Esophagus muscularis mucosa (tissue), 4 donors: ENCODE measurements around the gene KPNA5. TPM values are rescaled to one million over a fixed set of nuclear protein-coding genes. Genes with fewer than 3 reads are reported as not detected.
"Not testable (repeated sequence)": the region's sequence is repeated elsewhere in the genome, so short reads cannot be mapped to it uniquely, and the experiment has no call there.

Source experiments
- DNase-seq: peaks from one replicate; pipeline ENCODE4 v3.0.0-alpha.2; 2017; ENCODE audit errors: extremely low spot score
- H3K27ac ChIP-seq, 4 donors: fragments of 200-600 bp; sonication (generic); replicated peaks in 1 of 4; 1 replicate in 3 of 4; 2 replicates in 1 of 4; pipeline ENCODE4 v1.5.1; 2016 to 2019; ENCODE audit warnings: mild to moderate bottlenecking in 1 of 4
- H3K27me3 ChIP-seq, 4 donors: fragments of 200-600 bp; sonication (generic); one replicate each; pipeline versions ENCODE4 v1.5.1 to v1.6.0; 2016 to 2019
- H3K36me3 ChIP-seq, 4 donors: fragments of 200-600 bp; sonication (generic); one replicate each; pipeline ENCODE4 v1.5.1; 2016 to 2019
- H3K4me1 ChIP-seq, 4 donors: fragments of 200-600 bp; sonication (generic); one replicate each; pipeline ENCODE4 v1.5.1; 2016 to 2019
- H3K4me3 ChIP-seq, 4 donors: fragments of 200-600 bp; sonication (generic); 1 replicate in 2 of 4; 2 replicates in 2 of 4; pipeline ENCODE4 v1.5.1; 2016 to 2019; ENCODE audit warnings: mild to moderate bottlenecking in 4 of 4, moderate library complexity in 1 of 4
- H3K9me3 ChIP-seq, 4 donors: fragments of 200-600 bp; sonication (generic); 1 replicate in 3 of 4; 2 replicates in 1 of 4; pipeline ENCODE4 v1.5.1; 2016 to 2019
- CTCF ChIP-seq, 3 experiments: fragments of 200-600 bp in 2 of 3; fragments of 450-650 bp in 1 of 3; sonication (generic) in 2 of 3; IDR thresholded peaks; one replicate each; pipeline ENCODE4 v1.5.1; 2017 to 2019; ENCODE audit warnings: antibody characterized with exemption in 3 of 3, mild to moderate bottlenecking in 2 of 3, moderate library complexity in 1 of 3
- EP300 ChIP-seq: sonication (generic); formaldehyde crosslinking; IDR thresholded peaks from one replicate; pipeline ENCODE4 v1.6.1; 2017; ENCODE audit warnings: antibody characterized with exemption
- POLR2A ChIP-seq: fragments of 450-650 bp; IDR thresholded peaks from one replicate; pipeline ENCODE4 v1.6.1; 2017; ENCODE audit warnings: antibody characterized with exemption, moderate library complexity, mild to moderate bottlenecking, low read depth
- POLR2AphosphoS5 ChIP-seq, 2 donors: sonication (generic); formaldehyde crosslinking; IDR thresholded peaks; one replicate each; pipeline ENCODE4 v1.6.1; 2017; ENCODE audit warnings: antibody characterized with exemption in 2 of 2
- WGBS: methylation state at CpG from one replicate; pipeline ENCODE4 v1.1.5; 2018; 5-methylcytosine and 5-hydroxymethylcytosine counted together
- intact Hi-C: fragments of 100-400 bp; cut with DNase I; formaldehyde crosslinking; loops from one replicate; pipeline ENCODE4 v1.15.1; 2023
- total RNA-seq, 4 donors: library from RNA; depleted of rRNA; stranded (reverse); fragments of >200 nt; gene quantifications; one replicate each; pipeline versions ENCODE4 v1.1.0 to v1.2.1, GENCODE V29; 2016

The KPNA5 gene
- total RNA-seq, 4 donors from 2014 or later: 8.7 to 15.0 (median 12.7) TPM

GRCh38 chr6:116730513-116730912, 49.5 kb downstream of the KPNA5 start:
- DNase-seq: no peak

DNA sequence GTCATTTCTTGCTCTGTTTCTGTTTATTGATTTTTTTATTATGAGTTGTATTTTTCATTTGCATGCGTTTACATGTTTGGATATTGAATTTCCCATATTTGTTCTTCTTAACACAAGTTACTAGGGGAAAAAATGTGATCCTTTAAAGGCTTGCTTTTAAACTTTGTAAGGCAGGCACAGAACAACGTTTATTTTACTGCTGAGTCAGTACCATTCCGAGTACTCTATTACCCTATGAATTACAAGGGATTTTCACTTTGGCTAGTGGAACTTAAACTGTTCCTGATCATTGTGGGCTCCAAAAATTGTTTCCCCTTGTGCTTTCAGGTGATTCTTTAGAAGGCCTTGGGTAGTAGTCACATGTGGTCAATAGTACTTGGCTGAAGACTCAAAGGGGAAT, 56.0 kb downstream of the KPNA5 start:
- TF ChIP-seq POLR2A (no peak), EP300 (no peak), POLR2AphosphoS5 (IDR thresholded peaks at IDR 0.05) (no peak), CTCF (IDR thresholded peaks at IDR 0.05) (no peak)
- H3K9me3 ChIP-seq: peaks cover 0 to 11% (median 3%) of the 10 kb centered on the region in 4 donors
- H3K4me3 ChIP-seq: no peak overlapping the region
- no peaks in the 10 kb centered on the region for H3K27me3 ChIP-seq
- no peak for DNase-seq
- peaks cover 4 to 14% (median 9%) of the 10 kb centered on the region in 4 donors for H3K36me3 ChIP-seq
- no peak overlapping the region for H3K27ac ChIP-seq
- intact Hi-C loops: no loop called here
- 99% methylated on average over 3 of the region's 3 CpGs for WGBS
- no peaks in the 10 kb centered on the region for H3K4me1 ChIP-seq

More at GRCh38 chr6:116730513-116730912, 49.5 kb downstream of the KPNA5 start:
- Histone ChIP-seq H3K27me3 (no peaks in the 10 kb centered on the region), H3K36me3 (peaks cover 4 to 74% (median 31%) of the 10 kb centered on the region in 4 donors), H3K9me3 (no peaks in the 10 kb centered on the region), H3K4me1 (no peaks in the 10 kb centered on the region), H3K27ac (no peak overlapping the region), H3K4me3 (no peak overlapping the region)
- intact Hi-C loops: no loop called here
- TF ChIP-seq CTCF (IDR thresholded peaks at IDR 0.05) (no peak), EP300 (no peak), POLR2AphosphoS5 (IDR thresholded peaks at IDR 0.05) (no peak), POLR2A (no peak)

- WGBS: 100% methylated on average over 3 of the region's 3 CpGs
- Histone ChIP-seq H3K36me3 (peaks cover 0 to 10% (median 0%) of the 10 kb centered on the region in 4 donors), H3K9me3 (peaks cover 0 to 11% (median 5%) of the 10 kb centered on the region in 4 donors)
- H3K4me1 ChIP-seq, H3K4me3 ChIP-seq, DNase-seq, intact Hi-C loops, H3K27ac ChIP-seq, H3K27me3 ChIP-seq: not testable (repeated sequence)
Observed at GRCh38 chr6:116740486-116740885, 59.5 kb downstream of the KPNA5 start.

DNA sequence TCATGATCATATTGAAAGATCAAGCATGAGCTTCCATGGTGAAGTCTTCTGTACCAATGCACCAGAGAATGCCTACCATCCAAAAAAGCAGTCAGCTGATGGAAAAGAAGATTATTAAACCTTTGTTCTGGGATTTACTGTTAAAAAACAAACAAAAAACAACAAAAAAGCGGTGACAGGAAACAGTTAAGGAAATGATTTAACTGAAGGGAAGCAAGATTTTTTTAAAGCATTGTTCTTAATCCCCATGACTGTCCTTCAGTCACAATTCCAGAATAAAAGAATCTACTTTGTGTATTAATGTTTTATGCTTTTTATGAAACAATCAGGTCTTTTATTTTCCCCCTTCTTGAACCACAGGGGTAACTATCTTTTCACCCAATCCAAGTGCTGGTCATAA, 60.6 kb downstream of the KPNA5 start:
- Histone ChIP-seq H3K36me3 (peaks cover 0 to 6% (median 0%) of the 10 kb centered on the region in 4 donors), H3K27me3 (no peaks in the 10 kb centered on the region), H3K4me1 (no peaks in the 10 kb centered on the region), H3K27ac (no peak overlapping the region), H3K9me3 (peaks cover 0 to 4% (median 1%) of the 10 kb centered on the region in 4 donors), H3K4me3 (no peak overlapping the region)
- intact Hi-C loops: no loop called here
- WGBS: 72% methylated on average over 1 of the region's 1 CpG
- no peak for DNase-seq
- TF ChIP-seq EP300 (no peak), POLR2AphosphoS5 (IDR thresholded peaks at IDR 0.05) (no peak), POLR2A (no peak), CTCF (IDR thresholded peaks at IDR 0.05) (no peak)

GRCh38 chr6:116745176-116745575, 64.2 kb downstream of the KPNA5 start:
- WGBS: 78% methylated on average over 5 of the region's 5 CpGs
- Histone ChIP-seq H3K9me3 (peaks cover 0 to 4% (median 0%) of the 10 kb centered on the region in 4 donors), H3K4me3 (no peak overlapping the region), H3K27me3 (no peaks in the 10 kb centered on the region), H3K27ac (no peak overlapping the region), H3K36me3 (no peaks in the 10 kb centered on the region), H3K4me1 (no peaks in the 10 kb centered on the region)
- DNase-seq: no peak
- intact Hi-C loops: no loop called here
- TF ChIP-seq EP300 (no peak), POLR2A (no peak), POLR2AphosphoS5 (IDR thresholded peaks at IDR 0.05) (no peak), CTCF (IDR thresholded peaks at IDR 0.05) (no peak)
